GM18505 (cell line): ENCODE data around the gene CCND3.
A peak's percentile ranks its signal among the peaks of the same experiment; 100 is the strongest.

Source experiments
- ATAC-seq: cut with Tn5 transposase; IDR thresholded peaks from one replicate; pipeline ENCODE4 v1.9.1; 2021; ENCODE audit not compliant: unreplicated experiment
- POLR2A ChIP-seq: IDR thresholded peaks from 4 replicates; pipeline ENCODE4 v1.6.1; 2011; ENCODE audit warnings: borderline replicate concordance; ENCODE audit not compliant: insufficient read depth, insufficient read length; ENCODE audit errors: extremely low read depth

Gene CCND3

GRCh38 chr6:41922154-41922553 is 19.5 kb downstream of the CCND3 start:
- ATAC-seq = no peak
- TF ChIP-seq POLR2A = no peak

GRCh38 chr6:41921712-41921998 is 20.0 kb downstream of the CCND3 start:
- no peak for TF ChIP-seq POLR2A
- ATAC-seq = peak; percentile 7

GRCh38 chr6:41920921-41921711 is 20.5 kb downstream of the CCND3 start, which contains the start of the genes BYSL and MED20:
TSS of gene BYSL (plus strand) at chr6:41921499. CDS start at chr6:41921563, 64 bp downstream.
TSS of gene MED20 (minus strand) at chr6:41921139. CDS start at chr6:41921018, 121 bp downstream.
- peak; percentile 92 for ATAC-seq
- peak; percentile 10 for TF ChIP-seq POLR2A

- ATAC-seq = no peak
- no peak for TF ChIP-seq POLR2A
These were observed 24.1 kb downstream of the CCND3 start for GRCh38 chr6:41917528-41917927.

GRCh38 chr6:41914869-41915530 is 26.6 kb downstream of the CCND3 start:
- no peak for ATAC-seq
- TF ChIP-seq POLR2A = no peak

- no peak for ATAC-seq
- TF ChIP-seq POLR2A = no peak
These were observed 27.3 kb downstream of the CCND3 start for GRCh38 chr6:41914343-41914742.

GRCh38 chr6:41909727-41910126 is 31.9 kb downstream of the CCND3 start:
- ATAC-seq = no peak
- no peak for TF ChIP-seq POLR2A

GRCh38 chr6:41901882-41902519 is 39.6 kb downstream of the CCND3 start:
- no peak for TF ChIP-seq POLR2A
- ATAC-seq = no peak

GRCh38 chr6:41900861-41901260 is 40.7 kb downstream of the CCND3 start:
- no peak for ATAC-seq
- TF ChIP-seq POLR2A = no peak

- ATAC-seq = no peak
- TF ChIP-seq POLR2A = no peak
These were observed 45.3 kb downstream of the CCND3 start for GRCh38 chr6:41896281-41896680.

- peak; percentile 67 for TF ChIP-seq POLR2A
- peak; percentile 77 for ATAC-seq
These were observed 46.0 kb downstream of the CCND3 start, which contains the start of gene USP49 for GRCh38 chr6:41895300-41896233. TSS of gene USP49 (minus strand) at chr6:41895375. CDS start at chr6:41806983, 88,392 bp downstream.

- ATAC-seq = peak; percentile 31
- no peak for TF ChIP-seq POLR2A
These were observed 47.0 kb downstream of the CCND3 start for GRCh38 chr6:41894366-41895299.

GRCh38 chr6:41892921-41893564 is 48.6 kb downstream of the CCND3 start:
- TF ChIP-seq POLR2A = no peak
- ATAC-seq = no peak
